Calu3 (cell line): ENCODE measurements around the gene MEX3D. TPM values are rescaled to one million over a fixed set of nuclear protein-coding genes. Genes with fewer than 3 reads are reported as not detected.

Experiments used
- BruUV-seq: library from RNA; stranded (reverse); fragments of 400-500 nt; replicated peaks from 2 replicates; lab custom pipeline; 2021; lab: Mats Ljungman, UMichigan
- CTCF ChIA-PET: fragments of 300-600 bp; sonication (Branson Sonifier 250); formaldehyde crosslinking; loops from one replicate; lab custom pipeline; 2022; ENCODE audit warnings: antibody characterized with exemption; lab: Charles Lee
- DNase-seq: peaks from one replicate; pipeline ENCODE4 v3.0.0; 2022
- H3K27ac Mint-ChIP-seq: one replicate; pipeline ENCODE4 v1.8.0; 2022; ENCODE audit warnings: mixed read lengths; ENCODE audit not compliant: unreplicated experiment
- H3K27me3 Mint-ChIP-seq: one replicate; pipeline ENCODE4 v1.8.0; 2022; ENCODE audit warnings: mixed read lengths; ENCODE audit not compliant: unreplicated experiment
- H3K36me3 Mint-ChIP-seq: one replicate; pipeline ENCODE4 v1.8.0; 2022; ENCODE audit warnings: mild to moderate bottlenecking, moderate library complexity, mixed read lengths; ENCODE audit not compliant: insufficient read depth, unreplicated experiment
- H3K4me1 Mint-ChIP-seq: one replicate; pipeline ENCODE4 v1.8.0; 2022; ENCODE audit warnings: mild to moderate bottlenecking, low read depth, mixed read lengths; ENCODE audit not compliant: unreplicated experiment
- H3K4me3 Mint-ChIP-seq: one replicate; pipeline ENCODE4 v1.8.0; 2022; ENCODE audit warnings: mild to moderate bottlenecking, low read depth, moderate library complexity, mixed read lengths; ENCODE audit not compliant: unreplicated experiment
- H3K9me3 Mint-ChIP-seq: one replicate; pipeline ENCODE4 v1.8.0; 2022; ENCODE audit warnings: low read depth, mixed read lengths; ENCODE audit not compliant: unreplicated experiment
- intact Hi-C: fragments of 100-400 bp; cut with micrococcal nuclease; formaldehyde crosslinking; loops from one replicate; pipeline ENCODE4 v1.10.0; 2022; ENCODE audit not compliant: unreplicated experiment
- total RNA-seq: library from RNA; stranded (reverse); gene quantifications from 2 replicates; pipeline ENCODE4 v1.2.3, GENCODE V29; 2022
- TF ChIP-seq, protein P1 (sequence below): fragments of 200-600 bp; IDR thresholded peaks from one replicate; pipeline ENCODE4 v1.8.0; 2022; ENCODE audit warnings: antibody characterized with exemption; ENCODE audit not compliant: unreplicated experiment

The MEX3D gene
- total RNA-seq, 1 experiment from 2014 or later: 41.4 TPM

GRCh38 chr19:1580382-1580781 lies 12.3 kb upstream of the MEX3D start:
- no peaks in the 10 kb centered on the region for H3K27me3 Mint-ChIP-seq
- H3K36me3 Mint-ChIP-seq: peaks cover 36% of the 10 kb centered on the region
- intact Hi-C loops: no loop called here
- no TSS peak for BruUV-seq
- TF ChIP-seq, protein P1, sequence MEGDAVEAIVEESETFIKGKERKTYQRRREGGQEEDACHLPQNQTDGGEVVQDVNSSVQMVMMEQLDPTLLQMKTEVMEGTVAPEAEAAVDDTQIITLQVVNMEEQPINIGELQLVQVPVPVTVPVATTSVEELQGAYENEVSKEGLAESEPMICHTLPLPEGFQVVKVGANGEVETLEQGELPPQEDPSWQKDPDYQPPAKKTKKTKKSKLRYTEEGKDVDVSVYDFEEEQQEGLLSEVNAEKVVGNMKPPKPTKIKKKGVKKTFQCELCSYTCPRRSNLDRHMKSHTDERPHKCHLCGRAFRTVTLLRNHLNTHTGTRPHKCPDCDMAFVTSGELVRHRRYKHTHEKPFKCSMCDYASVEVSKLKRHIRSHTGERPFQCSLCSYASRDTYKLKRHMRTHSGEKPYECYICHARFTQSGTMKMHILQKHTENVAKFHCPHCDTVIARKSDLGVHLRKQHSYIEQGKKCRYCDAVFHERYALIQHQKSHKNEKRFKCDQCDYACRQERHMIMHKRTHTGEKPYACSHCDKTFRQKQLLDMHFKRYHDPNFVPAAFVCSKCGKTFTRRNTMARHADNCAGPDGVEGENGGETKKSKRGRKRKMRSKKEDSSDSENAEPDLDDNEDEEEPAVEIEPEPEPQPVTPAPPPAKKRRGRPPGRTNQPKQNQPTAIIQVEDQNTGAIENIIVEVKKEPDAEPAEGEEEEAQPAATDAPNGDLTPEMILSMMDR: no peak
- DNase-seq: no peak
- no peaks in the 10 kb centered on the region for H3K4me1 Mint-ChIP-seq
- H3K4me3 Mint-ChIP-seq: no peak overlapping the region
- no peak overlapping the region for H3K27ac Mint-ChIP-seq
- CTCF ChIA-PET: no interaction called here
- H3K9me3 Mint-ChIP-seq: no peaks in the 10 kb centered on the region

DNA sequence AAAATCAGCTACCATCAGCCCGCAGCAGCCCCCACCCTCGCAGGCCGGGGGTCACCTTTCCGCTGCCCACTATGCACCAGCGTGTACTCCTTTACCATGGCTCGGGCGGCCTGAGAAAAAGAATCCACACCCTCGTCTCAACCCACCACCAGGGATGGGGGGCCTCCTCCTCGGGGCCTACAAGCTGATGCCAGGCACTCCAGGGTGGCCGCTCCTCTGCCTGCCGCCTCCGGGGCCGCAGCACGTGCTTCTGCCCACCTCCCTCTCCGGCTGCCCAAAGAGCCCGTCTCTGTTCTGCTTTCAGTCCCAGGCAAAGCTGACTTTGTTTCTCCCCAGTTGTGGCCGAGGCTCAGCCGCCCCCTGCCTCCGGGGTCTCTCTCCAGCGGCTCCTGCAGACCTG lies 11.1 kb upstream of the MEX3D start:
- Mint-ChIP-seq H3K27me3 (no peaks in the 10 kb centered on the region), H3K4me1 (no peaks in the 10 kb centered on the region), H3K4me3 (no peak overlapping the region), H3K9me3 (no peaks in the 10 kb centered on the region), H3K36me3 (peaks cover 32% of the 10 kb centered on the region), H3K27ac (no peak overlapping the region)
- DNase-seq: no peak
- TF ChIP-seq, protein P1: no peak
- intact Hi-C loops: no loop called here
- CTCF ChIA-PET: no interaction called here
- no TSS peak for BruUV-seq

DNA sequence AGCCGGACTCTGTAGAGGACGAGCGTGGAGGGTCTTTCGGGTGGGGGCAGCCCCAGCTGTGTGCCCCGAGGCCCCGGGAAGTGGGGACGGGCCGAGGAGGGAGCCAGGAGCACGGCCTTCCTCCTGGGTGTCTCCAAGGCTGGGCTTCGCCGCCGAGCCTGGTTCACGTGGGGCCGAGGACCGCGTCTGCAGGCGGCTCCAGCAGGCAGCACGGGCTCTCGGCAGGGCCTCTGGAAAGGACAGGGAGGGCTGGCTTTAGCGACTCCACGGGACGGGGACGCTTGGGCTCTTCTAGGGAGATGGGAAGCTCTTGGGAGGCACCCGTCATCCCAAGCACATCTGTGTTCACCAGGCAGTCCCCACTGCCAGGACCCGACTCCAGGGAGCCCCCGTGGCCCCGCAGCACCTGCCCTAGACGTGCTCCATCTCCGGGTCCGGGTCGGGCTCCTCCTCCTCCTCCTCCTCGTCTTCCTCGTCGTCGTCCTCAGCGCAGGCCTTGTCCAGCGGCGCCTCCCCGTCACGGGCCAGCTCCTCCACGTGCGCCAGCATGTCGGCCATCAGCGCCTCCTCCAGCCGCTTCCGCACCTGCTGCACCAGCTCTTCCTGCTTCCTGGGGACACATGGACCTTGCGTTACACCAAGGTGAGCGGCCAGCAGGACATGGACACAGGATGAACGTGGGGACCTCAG lies 9.9 kb upstream of the MEX3D start:
- Mint-ChIP-seq H3K27ac (no peak overlapping the region), H3K36me3 (peaks cover 27% of the 10 kb centered on the region), H3K4me3 (no peak overlapping the region)

GRCh38 chr19:1577090-1577928 lies 9.2 kb upstream of the MEX3D start:
- no peak for DNase-seq
- Mint-ChIP-seq H3K4me1 (no peaks in the 10 kb centered on the region), H3K9me3 (no peaks in the 10 kb centered on the region), H3K27me3 (no peaks in the 10 kb centered on the region), H3K36me3 (peaks cover 21% of the 10 kb centered on the region), H3K27ac (no peak overlapping the region), H3K4me3 (no peak overlapping the region)
- TF ChIP-seq, protein P1: no peak
- TSS peak; percentile 13 for BruUV-seq
- CTCF ChIA-PET: interaction anchor here (0.6 kb wide), 1 partner anchor 440 kb away, joined by 3 read pairs; no protein-coding TSS in a partner anchor
- intact Hi-C loops: no loop called here

More for the DNA sequence above, 9.9 kb upstream of the MEX3D start:
- Mint-ChIP-seq H3K9me3 (no peaks in the 10 kb centered on the region), H3K4me1 (no peaks in the 10 kb centered on the region), H3K27me3 (no peaks in the 10 kb centered on the region)
- TF ChIP-seq, protein P1: no peak
- CTCF ChIA-PET: interaction anchor here (0.6 kb wide), 1 partner anchor 439 kb away, joined by 3 read pairs; no protein-coding TSS in a partner anchor
- intact Hi-C loops: no loop called here
- DNase-seq: no peak
- no TSS peak for BruUV-seq
